Right atrium auricular region (tissue), 2 donors: ENCODE data around the gene OR12D3. TPM values are rescaled to one million over a fixed set of nuclear protein-coding genes. Genes with fewer than 3 reads are reported as not detected.

Experiments
- DNase-seq: peaks from one replicate; pipeline ENCODE4 v3.0.0-alpha.2; 2019; ENCODE audit warnings: low spot score
- H3K27ac ChIP-seq, 2 donors: fragments of 200-600 bp; sonication (generic); 1 replicate in 1 of 2; 2 replicates in 1 of 2; pipeline ENCODE4 v1.5.1; 2016 to 2019
- H3K27me3 ChIP-seq, 2 donors: fragments of 200-600 bp; sonication (generic); one replicate each; pipeline versions ENCODE4 v1.5.1 to v1.6.0; 2017 to 2019
- H3K36me3 ChIP-seq: fragments of 200-600 bp; sonication (generic); one replicate; pipeline ENCODE4 v1.5.1; 2016
- H3K4me1 ChIP-seq, 2 donors: fragments of 200-600 bp; sonication (generic); one replicate each; pipeline versions ENCODE4 v1.5.1 to v1.6.0; 2017 to 2019
- H3K4me3 ChIP-seq, 2 donors: fragments of 200-600 bp; sonication (generic); 1 replicate in 1 of 2; 2 replicates in 1 of 2; pipeline ENCODE4 v1.5.1; 2017 to 2019; ENCODE audit warnings: mild to moderate bottlenecking in 1 of 2, moderate library complexity in 1 of 2
- H3K9me3 ChIP-seq, 2 donors: fragments of 200-600 bp; sonication (generic); one replicate each; pipeline ENCODE4 v1.5.1; 2019
- CTCF ChIP-seq, 2 donors: fragments of 200-600 bp; sonication (generic); IDR thresholded peaks; one replicate each; pipeline ENCODE4 v1.5.1; 2019; ENCODE audit warnings: antibody characterized with exemption in 2 of 2
- total RNA-seq, 2 donors: library from RNA; depleted of rRNA; stranded (reverse); fragments of >200 nt; gene quantifications; one replicate each; pipeline ENCODE4 v1.1.0, GENCODE V29; 2016

OR12D3 gene, protein sequence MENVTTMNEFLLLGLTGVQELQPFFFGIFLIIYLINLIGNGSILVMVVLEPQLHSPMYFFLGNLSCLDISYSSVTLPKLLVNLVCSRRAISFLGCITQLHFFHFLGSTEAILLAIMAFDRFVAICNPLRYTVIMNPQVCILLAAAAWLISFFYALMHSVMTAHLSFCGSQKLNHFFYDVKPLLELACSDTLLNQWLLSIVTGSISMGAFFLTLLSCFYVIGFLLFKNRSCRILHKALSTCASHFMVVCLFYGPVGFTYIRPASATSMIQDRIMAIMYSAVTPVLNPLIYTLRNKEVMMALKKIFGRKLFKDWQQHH
- total RNA-seq: not detected

GRCh38 chr6:29375191-29375590 lies at the start of gene OR12D3:
TSS of gene OR12D3 (minus strand) at chr6:29375291. CDS start at chr6:29375287, 4 bp downstream.
- Histone ChIP-seq H3K27me3 (no peaks in the 10 kb centered on the region), H3K9me3 (peaks cover 0 to 3% of the 10 kb centered on the region in 2 donors), H3K27ac (no peak within 1 kb of the TSS), H3K36me3 (no peaks in the 10 kb centered on the region), H3K4me1 (no peaks in the 10 kb centered on the region), H3K4me3 (no peak within 1 kb of the TSS)
- no peak for TF ChIP-seq CTCF (IDR thresholded peaks at IDR 0.05)
- no peak for DNase-seq

- TF ChIP-seq CTCF (IDR thresholded peaks at IDR 0.05): no peak
- Histone ChIP-seq H3K4me1 (no peaks in the 10 kb centered on the region), H3K27ac (no peak overlapping the region), H3K36me3 (no peaks in the 10 kb centered on the region), H3K9me3 (peaks cover 0 to 8% of the 10 kb centered on the region in 2 donors), H3K4me3 (no peak overlapping the region), H3K27me3 (no peaks in the 10 kb centered on the region)
- no peak for DNase-seq
Observed at GRCh38 chr6:29424575-29424974, 49.5 kb upstream of the OR12D3 start.

- DNase-seq: no peak
Observed at GRCh38 chr6:29424168-29424567, 49.1 kb upstream of the OR12D3 start.

GRCh38 chr6:29419516-29419915 lies 44.4 kb upstream of the OR12D3 start:
- no peak overlapping the region for H3K4me3 ChIP-seq
- TF ChIP-seq CTCF (IDR thresholded peaks at IDR 0.05): no peak
- no peak for DNase-seq

More at GRCh38 chr6:29424168-29424567, 49.1 kb upstream of the OR12D3 start:
- Histone ChIP-seq H3K4me1 (no peaks in the 10 kb centered on the region), H3K36me3 (no peaks in the 10 kb centered on the region), H3K27me3 (no peaks in the 10 kb centered on the region), H3K4me3 (no peak overlapping the region), H3K9me3 (peaks cover 0 to 10% of the 10 kb centered on the region in 2 donors), H3K27ac (no peak overlapping the region)
- no peak for TF ChIP-seq CTCF (IDR thresholded peaks at IDR 0.05)

GRCh38 chr6:29414588-29414987 lies 39.5 kb upstream of the OR12D3 start, which contains the start of gene OR12D1:
TSS of gene OR12D1 (plus strand) at chr6:29414928.
- Histone ChIP-seq H3K36me3 (no peaks in the 10 kb centered on the region), H3K27ac (no peak within 1 kb of the TSS), H3K27me3 (no peaks in the 10 kb centered on the region), H3K4me3 (no peak within 1 kb of the TSS), H3K4me1 (no peaks in the 10 kb centered on the region), H3K9me3 (peaks cover 0 to 15% of the 10 kb centered on the region in 2 donors)
- DNase-seq: no peak
- no peak for TF ChIP-seq CTCF (IDR thresholded peaks at IDR 0.05)

More at GRCh38 chr6:29419516-29419915, 44.4 kb upstream of the OR12D3 start:
- Histone ChIP-seq H3K36me3 (no peaks in the 10 kb centered on the region), H3K9me3 (peaks cover 0 to 13% of the 10 kb centered on the region in 2 donors), H3K27me3 (no peaks in the 10 kb centered on the region), H3K27ac (no peak overlapping the region), H3K4me1 (no peaks in the 10 kb centered on the region)
